IMR-90 (cell line): ENCODE measurements around the gene ZNF862. TPM values are rescaled to one million over a fixed set of nuclear protein-coding genes. Genes with fewer than 3 reads are reported as not detected.

Source experiments
- ATAC-seq: fragments of 200-7000 bp; cut with Tn5 transposase; 2 replicates; pipeline ENCODE4 v1.9.1; 2020; ENCODE audit warnings: low read depth, mild to moderate bottlenecking, moderate library complexity
- BruUV-seq: library from RNA; stranded (reverse); fragments of 400-500 nt; replicated peaks from 2 replicates; lab custom pipeline; 2021; lab: Mats Ljungman, UMichigan
- CTCF ChIA-PET: fragments of 300-600 bp; formaldehyde crosslinking; extraction: SDS; loops from one replicate; lab custom pipeline; 2021; ENCODE audit warnings: antibody characterized with exemption; lab: Yijun Ruan, JAX
- POLR2A ChIA-PET: fragments of 300-600 bp; sonication (Branson Sonifier 250); formaldehyde crosslinking; loops from one replicate; lab custom pipeline; 2022; ENCODE audit warnings: antibody characterized with exemption; ENCODE audit not compliant: unreplicated experiment; lab: Charles Lee
- DNase-seq: peaks from one replicate; pipeline ENCODE4 v3.0.0; 2013
- H2AFZ ChIP-seq: replicated peaks from 2 replicates; pipeline ENCODE3; 2013; ENCODE audit warnings: low read length, mild to moderate bottlenecking; ENCODE audit not compliant: poor library complexity
- H2AK5ac ChIP-seq: 2 replicates; pipeline ENCODE4 v1.6.1; 2013; ENCODE audit warnings: low read depth, low read length, inconsistent platforms
- H2AK9ac ChIP-seq: replicated peaks from 2 replicates; pipeline ENCODE3; 2013; ENCODE audit warnings: mild to moderate bottlenecking, low read depth, low read length, moderate library complexity; ENCODE audit not compliant: poor library complexity
- H2BK120ac ChIP-seq: 2 replicates; pipeline ENCODE4 v1.6.1; 2013; ENCODE audit warnings: low read depth, low read length, inconsistent platforms
- H2BK15ac ChIP-seq: 3 replicates; pipeline ENCODE4 v1.6.1; 2013; ENCODE audit warnings: low read depth, low read length, inconsistent platforms
- H2BK20ac ChIP-seq: 2 replicates; pipeline ENCODE4 v1.6.1; 2013; ENCODE audit warnings: low read depth, mild to moderate bottlenecking, inconsistent platforms, low read length, moderate library complexity
- H2BK5ac ChIP-seq: 2 replicates; pipeline ENCODE4 v1.6.1; 2013; ENCODE audit warnings: mild to moderate bottlenecking, low read depth, low read length, inconsistent platforms; ENCODE audit not compliant: poor library complexity, severe bottlenecking
- H3K14ac ChIP-seq: replicated peaks from 2 replicates; pipeline ENCODE4 v1.6.1; 2013; ENCODE audit warnings: low read depth, low read length, inconsistent platforms
- H3K18ac ChIP-seq: 2 replicates; pipeline ENCODE4 v1.6.1; 2013; ENCODE audit warnings: low read depth, low read length, control low read depth
- H3K23ac ChIP-seq: 2 replicates; pipeline ENCODE4 v1.6.1; 2013; ENCODE audit warnings: low read depth, low read length, inconsistent platforms
- H3K27ac ChIP-seq: 2 replicates; pipeline ENCODE4 v1.5.1; 2013; ENCODE audit warnings: mild to moderate bottlenecking, control low read depth, low read length; ENCODE audit not compliant: insufficient read depth
- H3K27me3 ChIP-seq: 2 replicates; pipeline ENCODE4 v1.6.1; 2013; ENCODE audit warnings: low read length; ENCODE audit not compliant: control insufficient read depth, insufficient read depth
- H3K36me3 ChIP-seq: 2 replicates; pipeline ENCODE4 v1.6.1; 2013; ENCODE audit warnings: low read length, mixed read lengths; ENCODE audit not compliant: control insufficient read depth, insufficient read depth
- H3K4ac ChIP-seq: 2 replicates; pipeline ENCODE4 v1.6.1; 2013; ENCODE audit warnings: low read depth, low read length, inconsistent platforms
- H3K4me1 ChIP-seq: 2 replicates; pipeline ENCODE4 v1.6.1; 2013; ENCODE audit warnings: low read length, mixed read lengths; ENCODE audit not compliant: control insufficient read depth, insufficient read depth
- H3K4me2 ChIP-seq: 2 replicates; pipeline ENCODE4 v1.6.1; 2013; ENCODE audit warnings: low read depth, mild to moderate bottlenecking, control low read depth, low read length, moderate library complexity
- H3K4me3 ChIP-seq: 2 replicates; pipeline ENCODE4 v1.5.1; 2013; ENCODE audit warnings: low read depth, mild to moderate bottlenecking, control low read depth, low read length, moderate library complexity; ENCODE audit not compliant: insufficient read depth
- H3K56ac ChIP-seq: 2 replicates; pipeline ENCODE4 v1.6.1; 2013; ENCODE audit warnings: low read length, inconsistent platforms; ENCODE audit not compliant: insufficient read depth; ENCODE audit errors: extremely low read depth
- H3K79me1 ChIP-seq, 2 experiments: 2 replicates each; pipeline ENCODE4 v1.6.1; 2013; ENCODE audit warnings: low read length in 2 of 2, inconsistent platforms in 1 of 2, low read depth in 1 of 2
- H3K9ac ChIP-seq: 2 replicates; pipeline ENCODE4 v1.6.1; 2013; ENCODE audit warnings: low read depth, low read length, control low read depth
- H3K9me1 ChIP-seq: 2 replicates; pipeline ENCODE4 v1.6.1; 2013; ENCODE audit warnings: low read length, inconsistent platforms; ENCODE audit not compliant: insufficient read depth
- H3K9me3 ChIP-seq: 2 replicates; pipeline ENCODE4 v1.6.1; 2013; ENCODE audit warnings: low read length; ENCODE audit not compliant: control insufficient read depth, insufficient read depth
- H4K20me1 ChIP-seq: 2 replicates; pipeline ENCODE4 v1.6.1; 2013; ENCODE audit warnings: low read length, inconsistent platforms; ENCODE audit not compliant: insufficient read depth
- H4K5ac ChIP-seq: 2 replicates; pipeline ENCODE4 v1.6.1; 2013; ENCODE audit warnings: mild to moderate bottlenecking, low read depth, low read length, control low read depth
- H4K8ac ChIP-seq, 2 experiments: 2 replicates each; pipeline ENCODE4 v1.6.1; 2013; ENCODE audit warnings: low read depth in 2 of 2, low read length in 2 of 2, control low read depth in 1 of 2, inconsistent platforms in 1 of 2
- H4K91ac ChIP-seq: 2 replicates; pipeline ENCODE4 v1.6.1; 2013; ENCODE audit warnings: low read depth, low read length, inconsistent platforms; ENCODE audit not compliant: insufficient read depth
- BHLHE40 ChIP-seq: fragments of 150-350 bp; IDR thresholded peaks from 2 replicates; pipeline ENCODE4 v1.6.1; 2016; ENCODE audit warnings: mild to moderate bottlenecking, low read depth, low read length
- CHD1 ChIP-seq: IDR thresholded peaks from 2 replicates; pipeline ENCODE4 v1.6.1; 2012; ENCODE audit warnings: low read depth, low read length, improper control_type of control experiment
- MAZ ChIP-seq: IDR thresholded peaks from 2 replicates; pipeline ENCODE4 v1.6.1; 2012; ENCODE audit warnings: low read depth, mild to moderate bottlenecking, low read length, improper control_type of control experiment, moderate library complexity, borderline replicate concordance
- MXI1 ChIP-seq: IDR thresholded peaks from 2 replicates; pipeline ENCODE4 v1.6.1; 2012; ENCODE audit warnings: low read depth, mild to moderate bottlenecking, low read length, moderate library complexity, borderline replicate concordance
- NFE2L2 ChIP-seq: fragments of 150-350 bp; IDR thresholded peaks from 2 replicates; pipeline ENCODE4 v1.6.1; 2016; ENCODE audit warnings: low read depth, mild to moderate bottlenecking, low read length
- POLR2A ChIP-seq: IDR thresholded peaks from 2 replicates; pipeline ENCODE4 v1.6.1; 2012; ENCODE audit warnings: mild to moderate bottlenecking, low read depth, low read length
- RAD21 ChIP-seq: IDR thresholded peaks from 2 replicates; pipeline ENCODE4 v1.6.1; 2012; ENCODE audit warnings: low read length, improper control_type of control experiment
- RCOR1 ChIP-seq: IDR thresholded peaks from 2 replicates; pipeline ENCODE4 v1.6.1; 2012; ENCODE audit warnings: mild to moderate bottlenecking, low read length, improper control_type of control experiment; ENCODE audit not compliant: insufficient replicate concordance
- RFX5 ChIP-seq: IDR thresholded peaks from 2 replicates; pipeline ENCODE4 v1.8.0; 2012; ENCODE audit warnings: low read depth, mild to moderate bottlenecking, low read length, moderate library complexity
- SMC3 ChIP-seq: fragments of 150-350 bp; IDR thresholded peaks from 2 replicates; pipeline ENCODE4 v1.6.1; 2016; ENCODE audit warnings: low read depth, mild to moderate bottlenecking, antibody characterized with exemption, low read length, moderate library complexity
- WGBS, 2 experiments: methylation state at CpG; one replicate each; pipeline versions ENCODE4 v1.1.5 to v1.1.7; 2013; ENCODE audit warnings: missing lambda C conversion rate in 2 of 2; ENCODE audit not compliant: insufficient read length in 1 of 2; ENCODE audit errors: extremely low coverage in 2 of 2; 5-methylcytosine and 5-hydroxymethylcytosine counted together
- dilution Hi-C: fragments of 300-500 bp; cut with HindIII; formaldehyde crosslinking; loops from one replicate; pipeline ENCODE4 v1.14.3; 2018; ENCODE audit warnings: low sequenced_read_pairs; ENCODE audit not compliant: unreplicated experiment
- in situ Hi-C: fragments of 300-500 bp; cut with MboI; formaldehyde crosslinking; loops from 3 replicates; pipeline ENCODE4 v1.14.3; 2019; ENCODE audit warnings: low sequenced_read_pairs, inconsistent platforms, mixed read lengths
- intact Hi-C: fragments of 100-400 bp; cut with micrococcal nuclease; formaldehyde crosslinking; loops from 2 replicates; pipeline ENCODE4 v1.10.0; 2022
- polyA plus RNA-seq, 3 experiments: library from polyadenylated mRNA; depleted of rRNA; stranded (reverse); fragments of >200 nt; gene quantifications; 2 replicates each; pipeline ENCODE4 v1.2.3, GENCODE V29; 2012; ENCODE audit warnings: low replicate concordance in 1 of 3
- total RNA-seq: library from RNA; depleted of rRNA; stranded (reverse); fragments of >200 nt; gene quantifications from 2 replicates; pipeline ENCODE4 v1.2.3, GENCODE V29; 2012
- TF ChIP-seq, protein P1 (sequence below): fragments of 150-350 bp; IDR thresholded peaks from 2 replicates; pipeline ENCODE4 v1.6.1; 2016; ENCODE audit warnings: low read depth, mild to moderate bottlenecking, low read length, moderate library complexity, borderline replicate concordance
- TF ChIP-seq, protein P2 (sequence below): fragments of 150-350 bp; IDR thresholded peaks from 2 replicates; pipeline ENCODE4 v1.6.1; 2017; ENCODE audit warnings: mild to moderate bottlenecking, antibody characterized with exemption, low read length, low read depth
- TF ChIP-seq, protein P3 (sequence below): conservative IDR thresholded peaks from 2 replicates; pipeline ENCODE4 v1.5.1; 2012; ENCODE audit warnings: mild to moderate bottlenecking, low read depth, low read length, improper control_type of control experiment

Gene ZNF862
- total and polyA plus RNA-seq, 2 of the 4 experiments (the other 2 are of a cell fraction): 5.9 to 10.8 TPM

DNA sequence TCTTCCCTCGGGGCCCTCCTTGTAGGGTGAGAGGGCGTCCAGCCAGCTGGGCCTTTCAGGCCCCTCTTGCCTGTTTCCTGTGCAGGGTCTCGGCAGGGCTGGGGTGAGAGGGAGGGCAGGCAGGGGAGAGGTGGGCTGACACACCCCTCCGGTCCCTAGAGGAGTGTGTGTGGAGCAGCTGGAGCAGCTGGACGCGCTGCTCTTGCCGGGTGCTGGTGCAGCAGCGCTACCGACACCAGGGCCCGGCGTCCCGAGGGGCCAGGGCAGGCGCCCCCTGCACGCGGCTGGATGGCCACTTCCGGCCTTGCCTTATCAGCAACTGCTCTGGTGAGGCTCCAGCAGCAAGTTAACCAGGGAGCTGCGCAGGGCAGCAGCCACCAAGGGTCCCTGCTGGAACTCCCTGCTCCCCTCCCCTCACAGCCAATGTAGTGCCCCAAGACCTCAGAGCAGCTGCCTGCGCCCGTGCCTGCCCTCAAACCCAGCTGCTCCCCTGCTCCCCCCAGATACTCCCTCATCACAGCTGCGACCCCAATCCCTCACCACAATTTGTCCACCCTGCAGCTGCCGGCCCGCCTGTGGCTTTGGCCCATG is 15.7 kb upstream of the ZNF862 start (continued):
- TF ChIP-seq, protein P1, sequence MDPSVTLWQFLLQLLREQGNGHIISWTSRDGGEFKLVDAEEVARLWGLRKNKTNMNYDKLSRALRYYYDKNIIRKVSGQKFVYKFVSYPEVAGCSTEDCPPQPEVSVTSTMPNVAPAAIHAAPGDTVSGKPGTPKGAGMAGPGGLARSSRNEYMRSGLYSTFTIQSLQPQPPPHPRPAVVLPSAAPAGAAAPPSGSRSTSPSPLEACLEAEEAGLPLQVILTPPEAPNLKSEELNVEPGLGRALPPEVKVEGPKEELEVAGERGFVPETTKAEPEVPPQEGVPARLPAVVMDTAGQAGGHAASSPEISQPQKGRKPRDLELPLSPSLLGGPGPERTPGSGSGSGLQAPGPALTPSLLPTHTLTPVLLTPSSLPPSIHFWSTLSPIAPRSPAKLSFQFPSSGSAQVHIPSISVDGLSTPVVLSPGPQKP: no peak

DNA sequence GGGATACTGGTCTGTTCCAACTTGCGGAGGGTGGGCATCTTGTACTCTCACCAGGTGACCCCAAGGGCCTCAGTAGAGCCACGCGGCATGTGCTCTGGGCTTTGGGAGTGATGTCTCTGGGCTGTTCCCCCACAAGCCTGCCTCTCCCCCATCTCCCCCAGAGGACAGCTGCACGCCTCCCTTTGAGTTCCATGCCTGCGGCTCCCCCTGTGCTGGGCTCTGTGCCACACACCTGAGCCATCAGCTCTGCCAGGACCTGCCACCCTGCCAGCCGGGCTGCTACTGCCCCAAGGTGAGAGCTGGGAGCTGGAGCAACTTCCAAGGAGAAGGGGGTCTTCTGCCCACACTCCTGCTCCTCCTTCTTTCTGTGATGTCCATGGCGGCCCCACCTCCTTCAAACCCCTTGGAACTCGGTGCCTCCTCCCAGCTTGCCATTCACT is 15.0 kb upstream of the ZNF862 start:
- Histone ChIP-seq H4K8ac (no peak overlapping the region), H4K91ac (no peak overlapping the region), H3K18ac (no peak overlapping the region), H3K14ac (no peak overlapping the region), H3K27me3 (peaks cover 12% of the 10 kb centered on the region; the same call in 1 of the 2 replicates), H3K9me3 (no peaks in the 10 kb centered on the region), H3K79me1 (no peaks in the 10 kb centered on the region), H2BK120ac (no peak overlapping the region), H3K23ac (no peak overlapping the region), H4K5ac (no peak overlapping the region), H2AK9ac (no peak overlapping the region), H3K9me1 (no peaks in the 10 kb centered on the region), H3K4me3 (no peak overlapping the region), H4K20me1 (no peaks in the 10 kb centered on the region), H3K4ac (no peak overlapping the region), H3K56ac (no peak overlapping the region), H3K36me3 (no peaks in the 10 kb centered on the region), H3K4me2 (no peak overlapping the region), H3K27ac (no peak overlapping the region), H3K9ac (no peak overlapping the region), H2AFZ (no peak overlapping the region), H2BK15ac (no peak overlapping the region), H2AK5ac (no peak overlapping the region), H3K4me1 (no peaks in the 10 kb centered on the region), H2BK5ac (no peak overlapping the region), H2BK20ac (no peak overlapping the region)
- TF ChIP-seq RFX5: no peak
- TF ChIP-seq MXI1: no peak
- TF ChIP-seq BHLHE40: no peak
- no peak for TF ChIP-seq SMC3
- TF ChIP-seq, protein P2, sequence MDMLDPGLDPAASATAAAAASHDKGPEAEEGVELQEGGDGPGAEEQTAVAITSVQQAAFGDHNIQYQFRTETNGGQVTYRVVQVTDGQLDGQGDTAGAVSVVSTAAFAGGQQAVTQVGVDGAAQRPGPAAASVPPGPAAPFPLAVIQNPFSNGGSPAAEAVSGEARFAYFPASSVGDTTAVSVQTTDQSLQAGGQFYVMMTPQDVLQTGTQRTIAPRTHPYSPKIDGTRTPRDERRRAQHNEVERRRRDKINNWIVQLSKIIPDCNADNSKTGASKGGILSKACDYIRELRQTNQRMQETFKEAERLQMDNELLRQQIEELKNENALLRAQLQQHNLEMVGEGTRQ: no peak
- no peak for TF ChIP-seq MAZ
- no peak for TF ChIP-seq NFE2L2
- no peak for TF ChIP-seq RCOR1
- no peak for TF ChIP-seq POLR2A
- TF ChIP-seq CHD1: no peak
- no peak for TF ChIP-seq RAD21
- TF ChIP-seq, protein P3, sequence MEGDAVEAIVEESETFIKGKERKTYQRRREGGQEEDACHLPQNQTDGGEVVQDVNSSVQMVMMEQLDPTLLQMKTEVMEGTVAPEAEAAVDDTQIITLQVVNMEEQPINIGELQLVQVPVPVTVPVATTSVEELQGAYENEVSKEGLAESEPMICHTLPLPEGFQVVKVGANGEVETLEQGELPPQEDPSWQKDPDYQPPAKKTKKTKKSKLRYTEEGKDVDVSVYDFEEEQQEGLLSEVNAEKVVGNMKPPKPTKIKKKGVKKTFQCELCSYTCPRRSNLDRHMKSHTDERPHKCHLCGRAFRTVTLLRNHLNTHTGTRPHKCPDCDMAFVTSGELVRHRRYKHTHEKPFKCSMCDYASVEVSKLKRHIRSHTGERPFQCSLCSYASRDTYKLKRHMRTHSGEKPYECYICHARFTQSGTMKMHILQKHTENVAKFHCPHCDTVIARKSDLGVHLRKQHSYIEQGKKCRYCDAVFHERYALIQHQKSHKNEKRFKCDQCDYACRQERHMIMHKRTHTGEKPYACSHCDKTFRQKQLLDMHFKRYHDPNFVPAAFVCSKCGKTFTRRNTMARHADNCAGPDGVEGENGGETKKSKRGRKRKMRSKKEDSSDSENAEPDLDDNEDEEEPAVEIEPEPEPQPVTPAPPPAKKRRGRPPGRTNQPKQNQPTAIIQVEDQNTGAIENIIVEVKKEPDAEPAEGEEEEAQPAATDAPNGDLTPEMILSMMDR: no peak
- intact Hi-C loops: no loop called here
- dilution Hi-C loops: no loop called here
- POLR2A ChIA-PET: no interaction called here
- WGBS, 2 experiments: 67% methylated on average over 1 of the region's 8 CpGs; no CpG with 5 or more reads in 1 of the 2 experiments
- no peak for ATAC-seq
- no TSS peak for BruUV-seq
- in situ Hi-C loops: no loop called here
- DNase-seq: no peak
- CTCF ChIA-PET: no interaction called here
